ENCODE measurements around the gene SNCAIP.

Gene SNCAIP

DNA sequence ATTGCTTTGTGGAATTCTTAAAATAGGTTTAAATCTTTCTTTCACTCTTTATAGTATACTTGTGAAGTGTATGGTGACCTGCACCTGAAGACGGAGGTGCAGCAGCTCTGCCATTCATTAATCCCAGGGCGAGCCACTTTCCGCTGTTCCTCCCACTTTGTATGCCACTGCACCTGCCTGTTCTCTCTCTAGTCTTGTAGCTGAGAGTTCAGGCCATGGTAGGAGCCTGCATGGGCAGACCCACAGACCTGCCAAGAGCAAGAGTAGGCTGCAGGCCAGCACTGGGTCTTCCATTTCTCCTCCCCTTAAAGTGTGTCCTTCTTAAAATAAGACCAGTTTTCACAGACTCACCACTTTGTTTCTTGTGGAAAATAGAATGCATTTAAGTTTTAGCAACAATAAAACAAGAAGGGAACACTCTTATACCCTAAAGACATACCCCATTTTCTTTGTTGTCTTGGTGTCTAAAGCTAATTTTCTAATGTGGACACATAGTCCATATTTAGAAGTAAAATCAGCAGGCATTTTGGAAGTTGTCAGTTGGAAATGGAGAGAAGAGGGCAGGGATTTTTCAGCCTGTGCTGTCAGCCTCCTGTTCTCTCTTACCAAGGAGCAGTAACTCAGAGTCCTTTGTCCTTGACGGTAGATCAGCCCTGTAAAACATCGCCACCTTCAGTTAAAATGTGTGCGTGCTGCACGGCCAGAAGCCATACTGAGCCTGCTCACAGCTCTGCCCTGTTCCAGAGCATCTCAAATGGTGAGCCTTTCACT is 103.2 kb downstream of the SNCAIP start:
- Mint-ChIP-seq H3K36me3 (no peaks in the 10 kb centered on the region), H3K4me3 (no peak overlapping the region), H3K4me1 (no peaks in the 10 kb centered on the region), H3K9me3 (no peaks in the 10 kb centered on the region), H3K27me3 (peaks cover 2% of the 10 kb centered on the region), H3K27ac (no peak overlapping the region)

- no peaks in the 10 kb centered on the region for H3K9me3 Mint-ChIP-seq
- H3K4me1 Mint-ChIP-seq: no peaks in the 10 kb centered on the region
- no peaks in the 10 kb centered on the region for H3K36me3 Mint-ChIP-seq
- H3K27ac Mint-ChIP-seq: no peak overlapping the region
- H3K27me3 Mint-ChIP-seq: peaks cover 2% of the 10 kb centered on the region
- H3K4me3 Mint-ChIP-seq: no peak overlapping the region
Measured at GRCh38 chr5:122415801-122416120, 103.7 kb downstream of the SNCAIP start.

DNA sequence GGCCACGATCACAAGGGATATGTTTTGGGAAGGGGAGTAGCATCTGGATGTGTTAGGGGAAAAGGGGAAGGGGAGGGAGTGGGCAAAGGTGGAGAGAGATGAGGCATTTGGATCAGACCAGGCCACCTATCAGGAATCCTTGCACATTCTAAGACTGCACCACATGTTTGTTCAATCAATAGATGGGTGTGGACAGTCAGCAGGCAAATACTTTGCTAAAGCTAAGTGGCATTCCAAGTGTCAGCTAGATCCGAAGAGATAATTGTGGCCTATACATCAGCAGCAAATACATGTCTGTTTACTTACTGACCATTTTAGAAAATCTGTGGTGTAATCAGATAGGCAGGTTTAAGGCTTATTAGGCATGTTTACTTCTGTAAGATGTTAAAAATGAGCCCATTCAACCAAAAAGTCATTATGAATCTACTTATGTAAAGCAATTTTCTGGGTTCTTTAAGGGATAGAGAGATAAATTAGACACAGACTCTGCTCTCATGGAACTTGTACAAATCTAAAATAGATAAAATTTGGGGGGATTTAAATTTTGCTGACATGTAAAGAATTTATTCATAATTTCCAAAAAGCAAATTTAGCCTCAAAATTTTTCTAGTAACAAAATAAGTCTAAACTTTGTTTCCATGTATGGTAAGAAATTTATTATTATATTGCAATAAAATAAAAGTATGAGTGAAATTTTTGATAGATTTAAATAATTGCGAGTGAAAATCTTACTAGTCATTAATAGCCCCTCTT is 107.3 kb downstream of the SNCAIP start:
- Mint-ChIP-seq H3K9me3 (no peaks in the 10 kb centered on the region), H3K36me3 (no peaks in the 10 kb centered on the region), H3K27me3 (peaks cover 2% of the 10 kb centered on the region), H3K4me1 (no peaks in the 10 kb centered on the region), H3K4me3 (no peak overlapping the region), H3K27ac (no peak overlapping the region)

DNA sequence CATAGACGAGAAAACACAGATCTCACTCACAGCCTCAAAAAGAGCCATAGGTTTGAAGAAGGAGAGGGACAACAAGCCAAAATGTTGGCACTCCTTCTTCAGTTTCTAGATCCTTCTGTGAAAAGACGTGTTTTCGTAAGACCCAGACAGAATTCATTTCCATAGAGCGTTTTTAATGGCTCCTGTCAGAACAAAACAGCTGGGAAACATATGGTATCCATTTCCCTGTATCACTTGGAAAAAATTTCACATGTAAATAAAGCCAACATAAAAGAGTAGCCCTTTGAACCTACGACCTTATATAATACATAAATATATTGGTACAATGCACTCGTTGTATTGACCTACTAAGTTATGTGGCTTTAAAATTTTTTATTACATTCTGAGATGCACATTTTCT is 108.1 kb downstream of the SNCAIP start:
- Mint-ChIP-seq H3K27ac (no peak overlapping the region), H3K4me3 (no peak overlapping the region), H3K9me3 (no peaks in the 10 kb centered on the region), H3K4me1 (no peaks in the 10 kb centered on the region), H3K27me3 (peaks cover 2% of the 10 kb centered on the region), H3K36me3 (no peaks in the 10 kb centered on the region)

DNA sequence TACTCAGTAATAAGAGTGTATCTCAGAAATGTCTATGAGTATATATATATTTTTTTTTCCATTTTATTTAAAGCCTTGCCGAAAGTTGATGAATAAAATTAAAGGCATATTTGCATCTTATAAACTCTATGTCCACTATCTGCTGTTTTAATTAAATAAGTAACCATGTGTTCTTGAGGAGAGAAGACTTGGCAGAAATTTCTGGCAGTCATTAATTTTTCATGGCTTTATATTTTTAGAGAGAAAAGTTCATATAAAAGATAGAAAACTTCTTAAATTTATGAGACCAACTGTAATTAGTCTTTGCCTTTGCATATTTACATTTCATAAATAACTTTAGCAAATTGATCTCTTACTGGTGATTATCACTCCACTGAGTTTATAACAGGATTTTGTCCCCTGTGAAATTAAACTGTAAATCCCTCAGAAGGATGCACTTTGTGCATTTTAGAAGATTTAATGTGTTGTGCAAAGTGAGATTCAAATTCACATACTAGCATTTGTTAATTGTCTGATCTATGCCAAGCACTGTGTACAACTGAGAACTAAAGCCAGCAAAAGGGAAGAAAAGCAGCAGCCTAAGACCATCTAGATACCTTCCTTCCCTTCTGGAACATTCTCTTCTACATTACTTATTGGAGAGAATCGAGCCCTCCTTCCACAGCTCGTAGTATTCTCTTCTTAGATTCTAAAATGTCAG is 108.7 kb downstream of the SNCAIP start:
- Mint-ChIP-seq H3K27me3 (peaks cover 2% of the 10 kb centered on the region), H3K27ac (no peak overlapping the region), H3K4me3 (no peak overlapping the region), H3K9me3 (no peaks in the 10 kb centered on the region), H3K36me3 (no peaks in the 10 kb centered on the region), H3K4me1 (no peaks in the 10 kb centered on the region)

- H3K4me3 Mint-ChIP-seq: no peak overlapping the region
- no peaks in the 10 kb centered on the region for H3K9me3 Mint-ChIP-seq
- peaks cover 2% of the 10 kb centered on the region for H3K27me3 Mint-ChIP-seq
- no peaks in the 10 kb centered on the region for H3K4me1 Mint-ChIP-seq
- H3K27ac Mint-ChIP-seq: no peak overlapping the region
- H3K36me3 Mint-ChIP-seq: no peaks in the 10 kb centered on the region
Measured at GRCh38 chr5:122421374-122422079, 109.5 kb downstream of the SNCAIP start.

DNA sequence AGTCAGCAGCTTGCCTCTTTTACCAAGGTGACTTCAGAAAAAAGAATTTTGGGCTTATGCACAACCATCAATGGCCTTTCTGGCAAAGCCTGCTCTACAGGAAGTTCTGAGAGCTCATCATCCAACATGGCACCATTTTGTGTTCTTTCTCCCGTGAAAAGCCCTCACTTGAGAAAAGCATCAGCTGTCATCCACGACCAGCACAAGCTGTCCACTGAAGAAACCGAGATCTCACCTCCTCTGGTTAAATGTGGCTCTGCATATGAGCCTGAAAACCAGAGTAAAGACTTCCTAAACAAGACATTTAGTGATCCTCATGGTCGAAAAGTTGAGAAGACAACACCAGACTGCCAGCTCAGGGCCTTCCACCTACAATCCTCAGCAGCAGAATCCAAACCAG is 111.2 kb downstream of the SNCAIP start:
- no peaks in the 10 kb centered on the region for H3K36me3 Mint-ChIP-seq
- H3K27ac Mint-ChIP-seq: no peak overlapping the region
- no peaks in the 10 kb centered on the region for H3K9me3 Mint-ChIP-seq
- no peak overlapping the region for H3K4me3 Mint-ChIP-seq
- peaks cover 2% of the 10 kb centered on the region for H3K27me3 Mint-ChIP-seq
- no peaks in the 10 kb centered on the region for H3K4me1 Mint-ChIP-seq

DNA sequence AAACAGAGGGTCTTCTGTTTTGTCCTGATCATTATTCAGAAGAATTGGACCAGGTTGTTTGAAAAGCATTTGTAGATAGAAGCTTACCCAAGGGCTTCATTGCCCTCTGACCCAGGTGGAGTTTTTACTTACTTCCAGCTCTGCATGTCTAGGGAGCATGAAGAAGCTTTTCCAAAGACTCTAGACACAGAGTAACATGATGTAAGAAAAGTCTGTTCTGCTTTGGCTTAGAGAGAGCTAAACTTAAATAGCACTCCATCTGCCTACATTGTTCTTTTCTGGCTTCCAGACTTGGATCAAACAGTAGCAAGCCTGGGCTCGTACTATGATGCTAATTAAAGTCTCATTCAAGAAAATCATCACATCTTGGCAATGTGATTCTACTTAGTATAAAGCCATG is 112.1 kb downstream of the SNCAIP start:
- Mint-ChIP-seq H3K4me1 (no peaks in the 10 kb centered on the region), H3K4me3 (no peak overlapping the region), H3K36me3 (no peaks in the 10 kb centered on the region), H3K27ac (no peak overlapping the region), H3K27me3 (no peaks in the 10 kb centered on the region), H3K9me3 (no peaks in the 10 kb centered on the region)

DNA sequence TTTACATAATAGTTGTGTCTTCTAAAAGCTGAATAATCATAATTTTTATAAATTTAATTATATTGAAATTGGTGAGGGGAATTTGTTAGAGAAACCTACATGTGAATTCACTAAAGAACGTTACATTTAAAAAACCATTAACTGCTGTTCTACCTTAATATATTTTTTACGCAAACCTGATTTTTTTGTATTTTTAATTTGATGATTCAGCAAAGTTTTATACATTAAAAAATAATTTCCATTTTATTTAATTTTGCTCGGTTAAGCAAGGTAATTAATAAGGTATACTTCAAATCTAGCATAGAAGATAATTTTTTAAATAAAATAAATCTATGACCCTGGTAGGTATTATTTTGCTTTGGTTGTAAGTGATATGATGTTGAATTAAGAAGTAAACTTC is 114.3 kb downstream of the SNCAIP start:
- Mint-ChIP-seq H3K27ac (no peak overlapping the region), H3K4me1 (no peaks in the 10 kb centered on the region), H3K4me3 (no peak overlapping the region), H3K36me3 (no peaks in the 10 kb centered on the region), H3K27me3 (no peaks in the 10 kb centered on the region), H3K9me3 (no peaks in the 10 kb centered on the region)

GRCh38 chr5:122427621-122428020 is 115.6 kb downstream of the SNCAIP start:
- no peak overlapping the region for H3K4me3 Mint-ChIP-seq
- no peak overlapping the region for H3K27ac Mint-ChIP-seq
- H3K36me3 Mint-ChIP-seq: no peaks in the 10 kb centered on the region
- no peaks in the 10 kb centered on the region for H3K4me1 Mint-ChIP-seq
- H3K9me3 Mint-ChIP-seq: no peaks in the 10 kb centered on the region
- H3K27me3 Mint-ChIP-seq: no peaks in the 10 kb centered on the region

- H3K4me1 Mint-ChIP-seq: no peaks in the 10 kb centered on the region
- H3K9me3 Mint-ChIP-seq: no peaks in the 10 kb centered on the region
- H3K27ac Mint-ChIP-seq: no peak overlapping the region
- H3K4me3 Mint-ChIP-seq: no peak overlapping the region
- H3K36me3 Mint-ChIP-seq: no peaks in the 10 kb centered on the region
- H3K27me3 Mint-ChIP-seq: no peaks in the 10 kb centered on the region
Measured at GRCh38 chr5:122429545-122430318, 117.7 kb downstream of the SNCAIP start.

GRCh38 chr5:122430319-122430586 is 118.2 kb downstream of the SNCAIP start:
- Mint-ChIP-seq H3K9me3 (no peaks in the 10 kb centered on the region), H3K4me3 (no peak overlapping the region), H3K27ac (no peak overlapping the region), H3K4me1 (no peaks in the 10 kb centered on the region), H3K27me3 (no peaks in the 10 kb centered on the region), H3K36me3 (no peaks in the 10 kb centered on the region)

DNA sequence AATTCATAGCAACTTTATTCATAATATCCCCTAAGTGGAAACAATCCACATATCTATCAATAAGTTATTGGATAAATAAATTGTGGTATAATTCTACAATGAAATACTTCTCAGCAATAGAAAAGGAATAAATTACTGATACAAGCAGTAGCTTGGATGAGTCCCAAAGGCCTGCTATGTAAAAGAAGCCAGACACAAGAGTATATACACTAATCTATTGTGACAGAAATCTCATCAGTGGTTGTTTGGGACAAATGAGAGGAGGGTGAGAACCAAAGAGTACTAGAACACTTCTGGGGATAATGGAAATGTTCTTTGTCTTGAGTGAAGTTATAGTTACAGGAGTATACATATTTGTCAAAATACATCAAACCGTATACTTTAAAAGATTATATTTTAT is 119.3 kb downstream of the SNCAIP start:
- no peaks in the 10 kb centered on the region for H3K9me3 Mint-ChIP-seq
- H3K36me3 Mint-ChIP-seq: no peaks in the 10 kb centered on the region
- no peaks in the 10 kb centered on the region for H3K27me3 Mint-ChIP-seq
- no peak overlapping the region for H3K4me3 Mint-ChIP-seq
- no peaks in the 10 kb centered on the region for H3K4me1 Mint-ChIP-seq
- no peak overlapping the region for H3K27ac Mint-ChIP-seq

GRCh38 chr5:122434205-122434970 is 122.4 kb downstream of the SNCAIP start:
- H3K9me3 Mint-ChIP-seq: no peaks in the 10 kb centered on the region
- no peaks in the 10 kb centered on the region for H3K27me3 Mint-ChIP-seq
- H3K36me3 Mint-ChIP-seq: no peaks in the 10 kb centered on the region
- H3K4me1 Mint-ChIP-seq: no peaks in the 10 kb centered on the region
- no peak overlapping the region for H3K27ac Mint-ChIP-seq
- no peak overlapping the region for H3K4me3 Mint-ChIP-seq

DNA sequence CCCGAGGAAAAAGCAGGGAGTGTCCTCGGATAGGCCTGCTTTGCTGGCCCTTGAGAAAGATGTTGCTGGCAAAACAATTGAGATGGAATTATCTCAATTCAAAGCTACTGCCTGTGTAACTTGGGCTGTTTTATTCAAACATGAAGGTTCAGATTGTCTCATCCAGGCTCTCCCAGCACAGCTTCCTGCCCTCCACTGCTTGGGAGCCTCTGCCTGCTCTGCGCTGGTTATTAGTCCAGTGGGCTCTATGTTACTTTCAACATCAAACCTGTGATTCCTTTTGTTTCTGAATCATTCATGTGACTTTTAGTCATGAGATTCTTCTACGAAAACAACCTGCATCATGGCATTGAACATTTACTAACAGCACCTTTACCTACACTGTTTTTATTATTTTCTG is 123.2 kb downstream of the SNCAIP start:
- no peaks in the 10 kb centered on the region for H3K9me3 Mint-ChIP-seq
- H3K4me3 Mint-ChIP-seq: no peak overlapping the region
- H3K27me3 Mint-ChIP-seq: no peaks in the 10 kb centered on the region
- H3K36me3 Mint-ChIP-seq: no peaks in the 10 kb centered on the region
- no peaks in the 10 kb centered on the region for H3K4me1 Mint-ChIP-seq
- no peak overlapping the region for H3K27ac Mint-ChIP-seq
